Keratinocyte (primary cell): Measurements from ENCODE around the gene APLP2.

Experiments
- CTCF ChIP-seq, 3 experiments: IDR thresholded peaks in 1 of 3; conservative IDR thresholded peaks in 1 of 3; optimal IDR thresholded peaks in 1 of 3; 2 replicates in 2 of 3; 3 replicates in 1 of 3; pipeline versions ENCODE3 to v1.5.1; 2011; ENCODE audit warnings: low read length in 3 of 3, mild to moderate bottlenecking in 3 of 3, moderate library complexity in 2 of 3, control low read depth in 1 of 3, inconsistent platforms in 1 of 3; ENCODE audit not compliant: insufficient read depth in 2 of 3; ENCODE audit errors: extremely low read depth in 1 of 3
- EZH2 ChIP-seq: IDR thresholded peaks from one replicate; pipeline ENCODE4 v1.6.1; 2012; ENCODE audit warnings: inconsistent platforms, mild to moderate bottlenecking, low read length, moderate library complexity

- TF ChIP-seq CTCF (optimal IDR thresholded peaks at IDR 0.05 in 1 of 3, IDR thresholded peaks at IDR 0.05 in 1 of 3, conservative IDR thresholded peaks at IDR 0.05 in 1 of 3; ENCODE audit: extremely low read depth in 1 of 3, insufficient read depth in 2 of 3, low read length in 3 of 3) (no peak), EZH2 (no peak)
Measured at GRCh38 chr11:130115218-130115617, 45.5 kb downstream of the APLP2 start.
